Ovary (tissue), 9 donors: ENCODE data around the gene TBC1D1. TPM values are rescaled to one million over a fixed set of nuclear protein-coding genes. Genes with fewer than 3 reads are reported as not detected.

Experiments used
- DNase-seq, 5 donors: peaks; one replicate each; pipeline ENCODE4 v3.0.0-alpha.2; 2019 to 2020
- H3K27ac ChIP-seq, 2 donors: fragments of 200-600 bp; one replicate each; pipeline versions ENCODE4 v1.5.1 to v1.8.0; 2019 to 2022
- H3K27me3 ChIP-seq: fragments of 200-600 bp; one replicate; pipeline ENCODE4 v1.8.0; 2022
- H3K36me3 ChIP-seq: fragments of 200-600 bp; sonication (generic); one replicate; pipeline ENCODE4 v1.5.1; 2019
- H3K4me1 ChIP-seq: one replicate; pipeline ENCODE4 v1.8.1; 2013; ENCODE audit warnings: mild to moderate bottlenecking, moderate library complexity; ENCODE audit not compliant: insufficient read depth
- H3K4me3 ChIP-seq: fragments of 200-600 bp; sonication (generic); one replicate; pipeline ENCODE4 v1.5.1; 2017
- H3K9me3 ChIP-seq, 2 donors: fragments of 200-600 bp in 1 of 2; sonication (generic) in 1 of 2; one replicate each; pipeline versions ENCODE4 v1.5.1 to v1.8.1; 2013 to 2019; ENCODE audit warnings: mild to moderate bottlenecking in 1 of 2, moderate library complexity in 1 of 2
- EP300 ChIP-seq: sonication (generic); formaldehyde crosslinking; IDR thresholded peaks from one replicate; pipeline ENCODE4 v1.6.1; 2017; ENCODE audit warnings: antibody characterized with exemption
- POLR2A ChIP-seq: fragments of 450-650 bp; IDR thresholded peaks from one replicate; pipeline ENCODE4 v1.6.1; 2017; ENCODE audit warnings: antibody characterized with exemption, mild to moderate bottlenecking, moderate library complexity
- whole genome bisulfite sequencing, 3 donors: extraction: QIAGEN DNeasy Blood & Tissue Kit in 1 of 3; methylation state at CpG; one replicate each; pipeline versions ENCODE4 v1.1.5 to v1.1.7; 2013 to 2017; 5-methylcytosine and 5-hydroxymethylcytosine counted together
- intact Hi-C, 4 donors: fragments of 100-400 bp; cut with DNase I; formaldehyde crosslinking; loops; one replicate each; pipeline versions ENCODE4 v1.11.0 to v1.15.1; 2022 to 2023
- polyA plus RNA-seq, 2 donors: library from polyadenylated mRNA; stranded (reverse); fragments of 200-250 nt in 1 of 2; fragments of 350-450 nt in 1 of 2; fragmentation: Illumina TruSeq in 1 of 2; extraction: RNeasy Lipid Tissue Mini Kit (QIAGEN cat#74804) in 1 of 2; gene quantifications; one replicate each; pipeline ENCODE4 v1.2.3, GENCODE V29; 2013 to 2014
- total RNA-seq, 7 donors: library from RNA; depleted of rRNA in 2 of 7; stranded (reverse); fragments of >200 nt in 2 of 7; fragmentation: NEBNext Ultra II Directional in 3 of 7; extraction: Animal tissue kit (Norgen Biotek cat#: 25700) in 3 of 7; gene quantifications; one replicate each; pipeline versions ENCODE4 v1.1.0 to v1.2.4, GENCODE V29; 2016 to 2023
- TF ChIP-seq, protein P1 (sequence below), 3 donors: fragments of 450-650 bp in 2 of 3; fragments of 200-600 bp in 1 of 3; IDR thresholded peaks; one replicate each; pipeline versions ENCODE4 v1.5.1 to v1.8.0; 2016 to 2022; ENCODE audit warnings: antibody characterized with exemption in 3 of 3, mild to moderate bottlenecking in 1 of 3
- donor health status: DM: no; HTN: no; CAD: no; lungs with moderate emphysema.
- donor health status: DM: no; HTN: no; CAD: no.
- donor health status: Bipolar disorder and iron deficiency.
- donor health status: DM: yes; HTN: yes; CAD: no.
- donor health status: DM: no; HTN: no; CAD: no.
- donor health status: DM: yes; HTN: yes; CAD: no.

The TBC1D1 gene
- total and polyA plus RNA-seq, 9 donors = 39.5 to 104 (median 63.9) TPM

GRCh38 chr4:37852376-37852775 is 38.5 kb upstream of the TBC1D1 start:
- 78 to 96% (median 92%) methylated on average over 2 of the region's 2 CpGs for WGBS, 3 donors
- H3K27me3 ChIP-seq = no peaks in the 10 kb centered on the region
- H3K9me3 ChIP-seq = no peaks in the 10 kb centered on the region
- no peaks in the 10 kb centered on the region for H3K36me3 ChIP-seq
- DNase-seq = no peak
- TF ChIP-seq, protein P1, sequence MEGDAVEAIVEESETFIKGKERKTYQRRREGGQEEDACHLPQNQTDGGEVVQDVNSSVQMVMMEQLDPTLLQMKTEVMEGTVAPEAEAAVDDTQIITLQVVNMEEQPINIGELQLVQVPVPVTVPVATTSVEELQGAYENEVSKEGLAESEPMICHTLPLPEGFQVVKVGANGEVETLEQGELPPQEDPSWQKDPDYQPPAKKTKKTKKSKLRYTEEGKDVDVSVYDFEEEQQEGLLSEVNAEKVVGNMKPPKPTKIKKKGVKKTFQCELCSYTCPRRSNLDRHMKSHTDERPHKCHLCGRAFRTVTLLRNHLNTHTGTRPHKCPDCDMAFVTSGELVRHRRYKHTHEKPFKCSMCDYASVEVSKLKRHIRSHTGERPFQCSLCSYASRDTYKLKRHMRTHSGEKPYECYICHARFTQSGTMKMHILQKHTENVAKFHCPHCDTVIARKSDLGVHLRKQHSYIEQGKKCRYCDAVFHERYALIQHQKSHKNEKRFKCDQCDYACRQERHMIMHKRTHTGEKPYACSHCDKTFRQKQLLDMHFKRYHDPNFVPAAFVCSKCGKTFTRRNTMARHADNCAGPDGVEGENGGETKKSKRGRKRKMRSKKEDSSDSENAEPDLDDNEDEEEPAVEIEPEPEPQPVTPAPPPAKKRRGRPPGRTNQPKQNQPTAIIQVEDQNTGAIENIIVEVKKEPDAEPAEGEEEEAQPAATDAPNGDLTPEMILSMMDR (IDR thresholded peaks at IDR 0.05) = no peak
- no peaks in the 10 kb centered on the region for H3K4me1 ChIP-seq
- intact Hi-C loops = no loop called here
- H3K4me3 ChIP-seq = no peak overlapping the region
- no peak overlapping the region for H3K27ac ChIP-seq

GRCh38 chr4:37858112-37858511 is 32.8 kb upstream of the TBC1D1 start:
- Histone ChIP-seq H3K9me3 (no peaks in the 10 kb centered on the region), H3K4me1 (no peaks in the 10 kb centered on the region), H3K4me3 (no peak overlapping the region), H3K27ac (no peak overlapping the region), H3K36me3 (no peaks in the 10 kb centered on the region), H3K27me3 (no peaks in the 10 kb centered on the region)
- 87 to 98% (median 96%) methylated on average over 4 of the region's 4 CpGs for WGBS, 3 donors
- DNase-seq = no peak
- intact Hi-C loops = no loop called here
- no peak for TF ChIP-seq POLR2A
- TF ChIP-seq, protein P1 (IDR thresholded peaks at IDR 0.05) = no peak
- TF ChIP-seq EP300 = no peak

DNA sequence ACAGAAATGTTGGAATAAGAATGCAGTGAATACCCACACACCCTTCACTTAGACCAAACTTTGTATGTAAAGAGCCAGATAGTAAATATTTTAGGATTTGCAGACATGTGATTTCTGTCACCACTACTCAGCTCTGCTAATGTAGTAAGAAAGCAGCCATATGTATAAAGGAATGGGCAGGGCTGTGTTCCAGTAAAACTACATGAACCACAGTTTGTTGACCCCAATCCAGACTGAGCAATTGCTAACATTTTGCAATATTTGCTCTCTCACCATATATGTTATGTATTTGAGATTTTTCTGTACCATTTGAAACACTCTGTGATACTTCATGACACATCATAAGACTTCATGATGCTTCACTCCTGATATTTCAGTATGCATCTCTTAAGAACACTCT is 32.0 kb upstream of the TBC1D1 start:
- no peaks in the 10 kb centered on the region for H3K27me3 ChIP-seq
- no peak for DNase-seq
- no peaks in the 10 kb centered on the region for H3K4me1 ChIP-seq
- H3K4me3 ChIP-seq = no peak overlapping the region
- no peak for TF ChIP-seq EP300
- TF ChIP-seq, protein P1 (IDR thresholded peaks at IDR 0.05) = no peak
- no peak for TF ChIP-seq POLR2A
- no peaks in the 10 kb centered on the region for H3K9me3 ChIP-seq
- intact Hi-C loops = no loop called here
- H3K27ac ChIP-seq = no peak overlapping the region
- H3K36me3 ChIP-seq = no peaks in the 10 kb centered on the region

DNA sequence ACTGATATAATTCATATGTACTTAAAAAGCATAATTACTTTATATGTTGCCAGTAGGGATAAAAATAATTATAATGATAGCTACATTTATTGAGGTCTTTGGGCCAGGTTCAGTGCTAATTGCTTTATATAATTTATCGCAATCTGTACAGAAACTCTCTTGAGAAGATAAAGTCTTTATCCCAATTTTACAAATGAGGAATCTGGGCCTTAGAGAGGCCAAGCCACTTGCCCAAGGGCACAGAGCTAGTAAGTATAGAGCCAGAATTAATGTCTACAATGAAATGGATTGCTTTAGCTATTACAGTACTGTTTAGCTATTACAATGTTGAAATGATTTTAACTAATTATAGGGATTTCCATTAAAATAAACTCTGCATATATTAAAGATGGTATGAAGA is 30.6 kb upstream of the TBC1D1 start:
- Histone ChIP-seq H3K9me3 (no peaks in the 10 kb centered on the region), H3K4me3 (no peak overlapping the region), H3K27me3 (no peaks in the 10 kb centered on the region), H3K27ac (no peak overlapping the region), H3K36me3 (no peaks in the 10 kb centered on the region), H3K4me1 (no peaks in the 10 kb centered on the region)
- intact Hi-C loops = no loop called here
- WGBS, 3 donors = 95 to 100% (median 99%) methylated on average over 1 of the region's 1 CpG
- DNase-seq = no peak
- TF ChIP-seq EP300 = no peak
- TF ChIP-seq POLR2A = no peak
- TF ChIP-seq, protein P1 (IDR thresholded peaks at IDR 0.05) = no peak

GRCh38 chr4:37862961-37863360 is 27.9 kb upstream of the TBC1D1 start:
- intact Hi-C loops = no loop called here
- Histone ChIP-seq H3K4me1 (no peaks in the 10 kb centered on the region), H3K36me3 (no peaks in the 10 kb centered on the region), H3K27me3 (no peaks in the 10 kb centered on the region), H3K9me3 (no peaks in the 10 kb centered on the region), H3K27ac (no peak overlapping the region), H3K4me3 (no peak overlapping the region)
- 87 to 89% (median 87%) methylated on average over 4 of the region's 4 CpGs for WGBS, 3 donors
- TF ChIP-seq, protein P1 (IDR thresholded peaks at IDR 0.05) = no peak
- TF ChIP-seq POLR2A = no peak
- TF ChIP-seq EP300 = no peak
- no peak for DNase-seq
